Aorta (tissue), 5 donors: Measurements from ENCODE around the gene RPTOR. TPM values are rescaled to one million over a fixed set of nuclear protein-coding genes. Genes with fewer than 3 reads are reported as not detected.

ENCODE experiments used
- ATAC-seq: fragments of 200-7000 bp; cut with Tn5 transposase; one replicate; pipeline ENCODE4 v1.9.1; 2022; ENCODE audit warnings: moderate library complexity; ENCODE audit not compliant: low FRiP score
- DNase-seq, 2 donors: peaks; one replicate each; pipeline ENCODE4 v3.0.0-alpha.2; 2020
- H3K27ac ChIP-seq, 2 donors: one replicate each; pipeline ENCODE4 v1.5.1; 2013; ENCODE audit warnings: low read length in 2 of 2, mild to moderate bottlenecking in 2 of 2, moderate library complexity in 2 of 2, control low read depth in 1 of 2, inconsistent platforms in 1 of 2, low read depth in 1 of 2
- H3K27me3 ChIP-seq, 2 donors: one replicate each; pipeline ENCODE4 v1.6.1; 2013; ENCODE audit warnings: control low read depth in 1 of 2, low read length in 1 of 2, mild to moderate bottlenecking in 1 of 2, moderate library complexity in 1 of 2; ENCODE audit not compliant: insufficient read depth in 2 of 2, control insufficient read depth in 1 of 2
- H3K36me3 ChIP-seq, 2 donors: one replicate each; pipeline ENCODE4 v1.6.1; 2013; ENCODE audit warnings: control low read depth in 1 of 2, low read length in 1 of 2, mild to moderate bottlenecking in 1 of 2; ENCODE audit not compliant: insufficient read depth in 2 of 2, control insufficient read depth in 1 of 2
- H3K4me1 ChIP-seq, 2 donors: one replicate each; pipeline ENCODE4 v1.6.1; 2013; ENCODE audit warnings: low read length in 2 of 2, control low read depth in 1 of 2, mild to moderate bottlenecking in 1 of 2, moderate library complexity in 1 of 2; ENCODE audit not compliant: insufficient read depth in 2 of 2, control insufficient read depth in 1 of 2
- H3K4me3 ChIP-seq, 2 donors: one replicate each; pipeline ENCODE4 v1.5.1; 2013; ENCODE audit warnings: low read length in 2 of 2, control low read depth in 1 of 2, mild to moderate bottlenecking in 1 of 2
- H3K9me3 ChIP-seq: one replicate; pipeline ENCODE4 v1.6.1; 2013; ENCODE audit warnings: mild to moderate bottlenecking, low read length; ENCODE audit not compliant: control insufficient read depth
- WGBS, 2 donors: extraction: QIAGEN DNeasy Blood & Tissue Kit; methylation state at CpG; one replicate each; pipeline ENCODE4 v1.1.7; 2013; 5-methylcytosine and 5-hydroxymethylcytosine counted together
- intact Hi-C, 2 donors: fragments of 100-400 bp; cut with DNase I; formaldehyde crosslinking; loops; one replicate each; pipeline versions ENCODE4 v1.14.2 to v1.15.0; 2022
- polyA plus RNA-seq, 2 donors: library from polyadenylated mRNA; stranded (reverse); fragments of 200-250 nt; gene quantifications; one replicate each; pipeline ENCODE4 v1.2.3, GENCODE V29; 2013
- total RNA-seq, 2 donors: library from RNA; stranded (reverse); fragmentation: NEBNext Ultra II Directional; extraction: Animal tissue kit (Norgen Biotek cat#: 25700); gene quantifications; one replicate each; pipeline ENCODE4 v1.2.1, GENCODE V29; 2021
- donor health status: healthy with polysubstance abuse.
- donor health status: Bipolar disorder and iron deficiency.
- donor health status: DM: no; HTN: no; CAD: no.
- donor health status: DM: no; HTN: no; CAD: no.
- donor health status: DM: yes; HTN: yes; CAD: no.

The RPTOR gene
- total and polyA plus RNA-seq, 4 donors: 2.1 to 31.4 (median 18.6) TPM

GRCh38 chr17:80940171-80941123, 395.8 kb downstream of the RPTOR start:
- Histone ChIP-seq H3K4me3 (no peak overlapping the region), H3K27me3 (no peaks in the 10 kb centered on the region), H3K9me3 (no peaks in the 10 kb centered on the region), H3K4me1 (no peaks in the 10 kb centered on the region), H3K36me3 (no peaks in the 10 kb centered on the region), H3K27ac (no peak overlapping the region)
- ATAC-seq: no peak
- intact Hi-C loops: no loop called here
- WGBS, 2 donors: 93 to 97% methylated on average over 38 of the region's 38 CpGs
- DNase-seq: peak; percentile 44 to 59

GRCh38 chr17:80941171-80941570, 396.5 kb downstream of the RPTOR start:
- 96% methylated on average over 12 of the region's 12 CpGs for WGBS, 2 donors
- Histone ChIP-seq H3K9me3 (no peaks in the 10 kb centered on the region), H3K4me3 (no peak overlapping the region), H3K4me1 (no peaks in the 10 kb centered on the region), H3K27me3 (no peaks in the 10 kb centered on the region), H3K27ac (no peak overlapping the region), H3K36me3 (no peaks in the 10 kb centered on the region)
- intact Hi-C loops: no loop called here
- ATAC-seq (no peak), DNase-seq (peak; percentile 46 to 71)

GRCh38 chr17:80941743-80942422, 397.2 kb downstream of the RPTOR start:
- Histone ChIP-seq H3K4me1 (no peaks in the 10 kb centered on the region), H3K27me3 (no peaks in the 10 kb centered on the region), H3K9me3 (no peaks in the 10 kb centered on the region), H3K27ac (peak overlapping the region in 1 of 2 donors; percentile 39), H3K4me3 (no peak overlapping the region), H3K36me3 (no peaks in the 10 kb centered on the region)
- DNase-seq (peak; percentile 46 to 68), ATAC-seq (peak; percentile 19)
- WGBS, 2 donors: 91% methylated on average over 33 of the region's 33 CpGs
- intact Hi-C loops: no loop called here

- Histone ChIP-seq H3K4me3 (no peak overlapping the region), H3K36me3 (no peaks in the 10 kb centered on the region), H3K4me1 (no peaks in the 10 kb centered on the region), H3K9me3 (no peaks in the 10 kb centered on the region), H3K27me3 (no peaks in the 10 kb centered on the region), H3K27ac (peak overlapping the region in 1 of 2 donors; percentile 41)
- ATAC-seq (peak; percentile 92), DNase-seq (peak; percentile 94 to 98)
- 26 to 33% methylated on average over 38 of the region's 38 CpGs for WGBS, 2 donors
- intact Hi-C loops: no loop called here
Measured at GRCh38 chr17:80942423-80943345, 398.0 kb downstream of the RPTOR start.

GRCh38 chr17:80943346-80944145, 398.9 kb downstream of the RPTOR start:
- ATAC-seq (no peak), DNase-seq (peak; percentile 31 to 71)
- no peak overlapping the region for H3K27ac ChIP-seq
- no peak overlapping the region for H3K4me3 ChIP-seq
- 95% methylated on average over 17 of the region's 17 CpGs for WGBS, 2 donors
- no peaks in the 10 kb centered on the region for H3K27me3 ChIP-seq
- no peaks in the 10 kb centered on the region for H3K9me3 ChIP-seq
- no peaks in the 10 kb centered on the region for H3K4me1 ChIP-seq
- no peaks in the 10 kb centered on the region for H3K36me3 ChIP-seq
- intact Hi-C loops: no loop called here

GRCh38 chr17:80944326-80944725, 399.7 kb downstream of the RPTOR start:
- Histone ChIP-seq H3K36me3 (no peaks in the 10 kb centered on the region), H3K9me3 (no peaks in the 10 kb centered on the region), H3K27me3 (no peaks in the 10 kb centered on the region), H3K27ac (no peak overlapping the region), H3K4me3 (no peak overlapping the region), H3K4me1 (no peaks in the 10 kb centered on the region)
- ATAC-seq: no peak
- 93 to 94% methylated on average over 9 of the region's 9 CpGs for WGBS, 2 donors
- peak in 1 of 2 donors; percentile 28 for DNase-seq
- intact Hi-C loops: no loop called here

GRCh38 chr17:80945736-80946135, 401.1 kb downstream of the RPTOR start:
- intact Hi-C loops: no loop called here
- Histone ChIP-seq H3K9me3 (no peaks in the 10 kb centered on the region), H3K27me3 (no peaks in the 10 kb centered on the region), H3K4me1 (no peaks in the 10 kb centered on the region), H3K4me3 (no peak overlapping the region), H3K36me3 (no peaks in the 10 kb centered on the region), H3K27ac (no peak overlapping the region)
- WGBS, 2 donors: 98% methylated on average over 17 of the region's 17 CpGs
- peak; percentile 42 to 74 for DNase-seq
- no peak for ATAC-seq

GRCh38 chr17:80946449-80946848, 401.8 kb downstream of the RPTOR start:
- ATAC-seq (no peak), DNase-seq (no peak)
- Histone ChIP-seq H3K36me3 (no peaks in the 10 kb centered on the region), H3K9me3 (no peaks in the 10 kb centered on the region), H3K27me3 (no peaks in the 10 kb centered on the region), H3K4me1 (no peaks in the 10 kb centered on the region), H3K4me3 (no peak overlapping the region), H3K27ac (no peak overlapping the region)
- intact Hi-C loops: no loop called here
- WGBS, 2 donors: 98% methylated on average over 8 of the region's 8 CpGs
